ENCODE results near the gene KIAA1614.

Gene KIAA1614, protein sequence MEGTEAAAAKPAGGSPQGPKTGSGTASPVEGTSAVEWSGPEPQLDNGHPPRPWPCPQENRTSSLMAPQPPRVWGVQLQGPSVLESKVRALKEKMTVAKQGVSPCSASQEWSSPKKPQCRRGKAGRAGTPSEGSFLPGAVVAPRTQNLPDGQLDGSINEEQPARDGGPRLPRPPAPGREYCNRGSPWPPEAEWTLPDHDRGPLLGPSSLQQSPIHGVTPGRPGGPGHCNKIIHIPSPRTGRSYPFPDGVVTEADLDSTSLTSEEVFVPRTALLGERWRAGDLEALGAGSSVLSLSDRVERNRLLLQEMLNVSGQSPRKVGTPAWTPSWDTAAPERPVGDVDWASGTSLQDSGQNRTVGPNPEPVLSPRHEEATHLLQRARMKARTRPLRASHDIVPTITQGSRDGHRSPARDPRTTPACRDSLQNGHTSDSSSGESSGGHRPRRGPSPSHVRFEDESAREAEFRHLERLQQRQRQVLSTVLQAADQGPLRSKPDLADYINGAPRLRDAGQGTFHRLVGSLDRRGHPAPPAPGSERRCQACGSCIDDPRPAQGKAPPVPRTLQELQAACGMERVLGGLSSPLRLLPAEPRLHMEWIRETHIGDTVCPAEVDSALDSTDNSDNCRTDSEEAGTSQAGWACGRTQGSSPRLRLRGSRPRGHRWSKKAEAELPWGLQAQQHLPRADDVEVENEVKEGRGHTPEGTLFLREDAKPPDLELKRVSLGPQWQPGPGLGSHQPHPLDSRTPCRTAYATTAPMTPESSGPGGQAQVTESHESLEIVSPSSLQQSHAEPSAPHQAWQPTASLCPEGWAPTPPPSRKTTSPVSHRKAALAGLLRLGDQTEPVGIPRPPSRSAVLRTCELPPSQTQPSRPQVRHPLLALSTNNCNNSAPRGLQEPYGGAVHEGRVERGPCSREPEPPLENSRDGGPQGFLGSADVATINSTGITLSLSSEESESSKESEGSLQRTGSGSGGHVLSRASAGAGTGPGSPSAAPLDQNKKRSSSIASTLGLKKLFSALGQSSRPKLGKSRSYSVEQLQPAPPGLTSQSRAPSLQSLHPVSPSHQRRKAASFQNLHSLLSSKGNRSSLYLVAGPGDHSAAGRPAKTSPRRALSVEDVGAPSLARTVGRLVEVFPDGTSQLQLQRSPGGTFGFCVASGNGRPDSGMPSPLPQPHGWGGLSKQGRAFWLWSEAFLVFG

DNA sequence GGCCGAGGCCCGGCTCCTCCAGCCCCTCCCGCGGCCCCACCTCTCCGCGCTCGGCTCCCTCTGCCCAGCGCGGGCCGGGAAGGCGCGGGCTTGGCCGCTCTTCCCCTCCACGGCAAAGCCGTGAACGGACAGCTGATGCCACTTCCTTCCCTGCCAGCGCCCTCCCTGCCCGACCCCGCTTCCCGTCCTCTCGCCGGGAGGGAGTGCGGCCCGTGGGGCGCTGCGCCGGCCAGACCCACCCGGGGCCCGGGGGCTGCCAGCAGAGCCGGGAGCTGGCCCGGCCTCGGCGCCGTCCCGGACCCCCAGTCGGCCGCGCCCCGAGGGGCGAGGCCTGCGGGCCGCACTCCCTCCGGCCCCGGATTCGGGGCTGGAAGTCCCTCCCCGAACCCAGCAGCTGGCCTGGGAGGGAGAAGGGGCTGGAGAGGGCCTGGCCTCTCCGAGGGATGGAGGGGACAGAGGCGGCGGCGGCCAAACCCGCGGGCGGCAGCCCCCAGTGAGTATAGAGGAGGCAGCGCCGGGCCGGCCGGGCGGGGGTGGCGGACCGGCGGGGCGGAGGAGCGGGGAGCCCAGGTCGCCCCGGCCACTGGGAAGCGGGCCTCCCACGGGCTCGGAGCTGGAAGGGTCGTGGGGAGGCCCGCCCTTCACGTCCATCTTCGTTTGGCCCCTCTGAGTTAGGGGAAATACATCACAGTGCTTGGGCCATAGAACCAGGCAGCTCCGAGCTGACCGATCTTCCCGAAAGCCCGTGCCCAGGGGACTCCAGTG is at the start of gene KIAA1614:
KIAA1614 (plus strand) TSS at position 97 of the 765 bp plus-strand sequence; CDS start at position 444, 347 bp downstream.
- Mint-ChIP-seq H3K4me1 (peaks cover 6% of the 10 kb centered on the region), H3K4me3 (peak within 1 kb of the TSS; percentile 58), H3K27ac (ENCODE audit: low read depth) (no peak within 1 kb of the TSS), H3K36me3 (ENCODE audit: insufficient read depth) (no peaks in the 10 kb centered on the region), H3K9me3 (no peaks in the 10 kb centered on the region), H3K27me3 (peaks cover 48% of the 10 kb centered on the region)
- ATAC-seq (replicated peaks; ENCODE audit: extremely low read depth, poor library complexity, severe bottlenecking) (no peak), DNase-seq (ENCODE audit: low spot score in 2 of 2) (no peak)

DNA sequence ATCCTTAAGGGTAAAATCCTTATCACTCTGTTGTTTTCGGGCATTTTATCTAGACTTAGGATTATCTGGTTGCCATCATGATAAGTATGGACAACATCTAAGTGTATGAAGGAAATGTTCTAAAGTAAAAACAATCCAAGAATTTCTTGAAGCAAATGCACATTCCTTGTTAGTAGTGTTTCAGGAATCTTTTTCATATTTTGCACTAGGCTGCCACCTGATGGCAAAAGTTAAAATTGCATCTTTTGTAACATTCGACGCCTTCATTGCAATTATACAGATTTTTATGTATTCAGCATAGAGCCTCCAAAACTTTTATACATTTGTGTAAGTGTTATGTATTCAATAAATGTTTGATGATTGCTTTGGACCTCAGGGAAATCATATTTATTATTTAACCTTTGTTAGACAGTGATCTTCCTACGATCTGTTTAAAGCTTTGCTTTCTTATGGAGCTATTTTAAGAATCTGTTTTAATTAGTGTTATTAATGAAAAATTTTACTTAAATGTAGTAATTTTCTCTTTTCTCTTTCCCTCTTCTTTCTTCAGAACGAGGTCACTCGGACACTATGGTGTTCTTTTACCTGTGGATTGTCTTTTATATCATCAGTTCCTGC is 49.4 kb upstream of the KIAA1614 start:
- H3K27ac Mint-ChIP-seq (ENCODE audit: low read depth), result no peak overlapping the region
- DNase-seq (ENCODE audit: low spot score in 2 of 2) (no peak), ATAC-seq (replicated peaks; ENCODE audit: extremely low read depth, poor library complexity, severe bottlenecking) (no peak)
- no peaks in the 10 kb centered on the region for H3K4me1 Mint-ChIP-seq
- H3K36me3 Mint-ChIP-seq (ENCODE audit: insufficient read depth), result peaks cover 3% of the 10 kb centered on the region
- H3K9me3 Mint-ChIP-seq, result no peaks in the 10 kb centered on the region
- no peak overlapping the region for H3K4me3 Mint-ChIP-seq
- no peaks in the 10 kb centered on the region for H3K27me3 Mint-ChIP-seq

DNA sequence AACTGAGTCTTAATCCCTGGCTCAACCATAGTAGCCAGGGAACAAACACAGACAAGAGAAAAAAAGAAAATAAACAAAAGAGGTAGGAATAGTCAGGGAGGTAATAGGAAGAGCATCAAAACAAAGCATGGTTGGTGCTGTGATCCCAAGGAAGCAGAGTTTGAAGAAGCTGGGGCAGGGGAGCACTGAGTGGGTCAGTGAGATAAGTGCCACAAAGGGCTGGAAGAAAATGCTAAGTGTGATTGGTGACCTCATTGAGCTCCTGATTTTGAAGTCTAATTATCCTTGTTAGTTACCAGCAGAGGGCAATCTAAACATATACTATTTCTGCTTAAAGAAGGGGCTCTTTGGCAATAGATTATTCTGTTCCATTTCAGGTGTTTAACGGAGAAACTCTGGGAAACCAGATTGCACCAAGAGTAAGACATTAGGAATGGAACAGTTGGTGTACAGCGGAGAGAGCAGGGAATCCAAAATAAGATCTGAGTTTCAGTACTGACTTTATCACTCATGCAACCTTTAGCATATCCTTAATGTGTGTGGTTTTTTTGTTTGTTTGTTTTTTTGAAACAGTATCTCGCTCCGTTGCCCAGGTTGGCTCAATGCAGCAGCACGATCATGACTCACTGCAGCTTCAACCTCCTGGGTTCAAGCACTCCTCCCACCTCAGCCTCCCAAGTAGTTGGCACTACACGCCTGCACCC is 30.7 kb upstream of the KIAA1614 start:
- no peaks in the 10 kb centered on the region for H3K27me3 Mint-ChIP-seq
- H3K27ac Mint-ChIP-seq (ENCODE audit: low read depth), result peak overlapping the region; percentile 58
- ATAC-seq (replicated peaks; ENCODE audit: extremely low read depth, poor library complexity, severe bottlenecking) (no peak), DNase-seq (ENCODE audit: low spot score in 2 of 2) (no peak)
- H3K4me1 Mint-ChIP-seq, result no peaks in the 10 kb centered on the region
- H3K36me3 Mint-ChIP-seq (ENCODE audit: insufficient read depth), result peaks cover 10% of the 10 kb centered on the region
- no peak overlapping the region for H3K4me3 Mint-ChIP-seq
- no peaks in the 10 kb centered on the region for H3K9me3 Mint-ChIP-seq

DNA sequence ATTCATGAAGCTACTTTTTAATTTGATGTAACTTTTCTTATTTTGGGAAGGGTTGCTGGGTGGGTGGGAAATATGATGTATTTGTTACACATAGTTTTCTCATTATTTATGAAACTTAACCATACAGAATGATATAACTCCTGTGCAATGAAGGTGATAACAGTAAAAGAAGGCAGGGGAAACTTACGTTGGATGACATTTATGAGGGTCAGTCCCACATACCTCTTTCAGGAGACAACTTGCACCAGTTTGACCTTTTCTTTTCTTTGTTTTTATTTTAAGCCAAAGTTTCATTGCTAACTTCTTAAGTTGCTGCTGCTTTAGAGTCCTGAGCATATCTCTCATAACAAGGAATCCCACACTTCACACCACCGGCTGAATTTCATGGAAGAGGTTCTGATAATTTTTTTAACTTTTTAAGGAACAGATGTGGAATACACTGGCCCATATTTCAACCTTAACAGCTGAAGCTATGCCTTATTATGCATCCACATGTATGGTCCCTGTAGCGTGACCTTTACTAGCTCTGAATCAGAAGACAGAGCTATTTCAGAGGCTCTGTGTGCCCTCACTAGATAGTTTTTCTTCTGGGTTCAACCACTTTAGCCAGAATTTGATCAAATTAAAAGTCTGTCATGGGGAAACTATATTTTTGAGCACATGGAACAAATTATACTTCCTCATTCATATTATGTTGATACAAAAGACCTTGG is 28.0 kb upstream of the KIAA1614 start:
- no peaks in the 10 kb centered on the region for H3K4me1 Mint-ChIP-seq
- ATAC-seq (replicated peaks; ENCODE audit: extremely low read depth, poor library complexity, severe bottlenecking), result no peak

DNA sequence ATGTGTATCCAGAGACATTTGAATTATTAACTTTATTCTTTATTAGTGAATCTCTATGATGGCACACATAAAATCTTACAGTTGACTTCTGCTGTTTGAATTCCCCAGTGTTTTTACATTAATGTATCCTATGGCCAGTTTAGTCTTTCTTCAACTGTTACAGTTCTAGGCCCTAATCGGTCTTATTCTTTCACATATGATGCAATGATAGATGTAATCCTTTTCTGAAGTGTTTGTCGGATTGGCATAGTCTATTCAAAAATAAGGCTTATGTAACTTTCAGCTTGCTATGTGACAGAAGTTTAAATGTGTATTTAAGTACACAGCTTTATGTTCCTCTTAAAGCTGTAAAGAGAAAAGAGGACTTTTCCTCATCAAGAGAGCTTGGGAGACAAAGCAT is 26.4 kb upstream of the KIAA1614 start:
- H3K27ac Mint-ChIP-seq (ENCODE audit: low read depth), result no peak overlapping the region
- DNase-seq (ENCODE audit: low spot score in 2 of 2), result no peak
- H3K27me3 Mint-ChIP-seq, result no peaks in the 10 kb centered on the region
- no peak for ATAC-seq (replicated peaks; ENCODE audit: extremely low read depth, poor library complexity, severe bottlenecking)
- no peaks in the 10 kb centered on the region for H3K4me1 Mint-ChIP-seq
- H3K9me3 Mint-ChIP-seq, result no peaks in the 10 kb centered on the region
- H3K4me3 Mint-ChIP-seq, result no peak overlapping the region
- peaks cover 8% of the 10 kb centered on the region for H3K36me3 Mint-ChIP-seq (ENCODE audit: insufficient read depth)

More for the DNA sequence above, 28.0 kb upstream of the KIAA1614 start:
- Mint-ChIP-seq H3K36me3 (ENCODE audit: insufficient read depth) (peaks cover 11% of the 10 kb centered on the region), H3K9me3 (no peaks in the 10 kb centered on the region), H3K4me3 (no peak overlapping the region), H3K27ac (ENCODE audit: low read depth) (no peak overlapping the region), H3K27me3 (no peaks in the 10 kb centered on the region)
- no peak for DNase-seq (ENCODE audit: low spot score in 2 of 2)

DNA sequence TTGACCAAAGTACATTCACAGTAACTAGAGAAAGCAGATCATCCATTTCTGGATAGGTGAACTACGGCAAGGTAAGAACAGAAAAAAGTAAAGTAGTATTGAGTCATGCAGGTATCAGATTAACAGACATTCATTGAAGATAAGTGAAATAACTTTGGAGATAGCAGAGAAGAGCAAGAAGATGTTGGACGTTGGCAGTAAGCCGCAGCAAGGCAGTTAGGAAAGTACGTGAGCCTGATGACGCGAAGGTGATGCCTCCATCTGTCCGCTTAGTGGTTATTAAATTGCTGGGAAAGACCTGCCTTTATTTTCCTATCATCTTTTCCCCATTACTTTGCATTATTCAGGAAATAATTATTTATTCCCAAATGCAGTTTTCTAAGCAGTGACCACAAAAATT is 24.9 kb upstream of the KIAA1614 start:
- ATAC-seq (replicated peaks; ENCODE audit: extremely low read depth, poor library complexity, severe bottlenecking) (no peak), DNase-seq (ENCODE audit: low spot score in 2 of 2) (no peak)
- Mint-ChIP-seq H3K9me3 (no peaks in the 10 kb centered on the region), H3K27ac (ENCODE audit: low read depth) (no peak overlapping the region), H3K36me3 (ENCODE audit: insufficient read depth) (peaks cover 9% of the 10 kb centered on the region), H3K27me3 (no peaks in the 10 kb centered on the region), H3K4me1 (no peaks in the 10 kb centered on the region), H3K4me3 (no peak overlapping the region)

DNA sequence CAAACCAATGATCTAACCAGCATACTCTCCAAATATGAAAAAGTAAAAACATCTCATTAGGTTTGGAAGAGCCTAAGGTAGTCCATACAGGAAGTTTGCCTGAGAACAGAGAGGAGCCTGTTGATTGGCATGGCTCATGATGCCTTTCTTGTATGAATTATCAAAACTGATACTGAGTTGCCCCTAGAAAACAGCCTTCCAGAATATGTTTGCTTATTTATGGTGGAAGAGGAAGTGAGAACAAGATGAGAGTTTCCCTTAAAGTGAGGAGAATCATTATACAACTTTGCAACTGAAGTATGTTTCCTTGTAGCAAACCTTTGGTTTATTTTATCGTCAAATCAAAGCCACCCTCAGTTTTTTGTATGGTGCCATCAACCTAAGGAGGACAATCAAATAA is 23.8 kb upstream of the KIAA1614 start:
- ATAC-seq (replicated peaks; ENCODE audit: extremely low read depth, poor library complexity, severe bottlenecking) (no peak), DNase-seq (ENCODE audit: low spot score in 2 of 2) (no peak)
- Mint-ChIP-seq H3K27me3 (no peaks in the 10 kb centered on the region), H3K9me3 (no peaks in the 10 kb centered on the region), H3K36me3 (ENCODE audit: insufficient read depth) (peaks cover 7% of the 10 kb centered on the region), H3K4me1 (no peaks in the 10 kb centered on the region), H3K4me3 (no peak overlapping the region), H3K27ac (ENCODE audit: low read depth) (no peak overlapping the region)

DNA sequence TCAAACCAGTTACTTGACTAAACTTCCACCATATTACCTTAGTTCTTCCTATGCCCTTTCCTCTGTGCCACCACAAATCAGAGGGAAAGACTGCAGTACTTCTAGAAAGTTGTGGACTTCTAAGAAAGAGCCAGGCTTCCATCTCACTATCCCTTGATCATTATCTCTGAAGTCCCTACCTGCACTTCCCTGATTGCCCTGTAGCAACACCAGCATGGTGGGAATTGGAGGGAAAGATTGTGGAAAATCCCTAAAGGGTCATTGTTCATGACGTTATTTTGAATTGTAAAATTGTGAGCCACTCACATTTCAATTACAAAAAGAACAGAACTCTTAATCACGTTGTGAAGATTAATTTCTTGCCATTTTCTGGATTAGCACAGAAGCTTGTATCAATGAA is 23.4 kb upstream of the KIAA1614 start:
- no peak overlapping the region for H3K4me3 Mint-ChIP-seq
- peaks cover 7% of the 10 kb centered on the region for H3K36me3 Mint-ChIP-seq (ENCODE audit: insufficient read depth)
- no peaks in the 10 kb centered on the region for H3K4me1 Mint-ChIP-seq
- ATAC-seq (replicated peaks; ENCODE audit: extremely low read depth, poor library complexity, severe bottlenecking), result no peak
- H3K27ac Mint-ChIP-seq (ENCODE audit: low read depth), result no peak overlapping the region
- no peaks in the 10 kb centered on the region for H3K27me3 Mint-ChIP-seq
- H3K9me3 Mint-ChIP-seq, result no peaks in the 10 kb centered on the region
- DNase-seq (ENCODE audit: low spot score in 2 of 2), result no peak

DNA sequence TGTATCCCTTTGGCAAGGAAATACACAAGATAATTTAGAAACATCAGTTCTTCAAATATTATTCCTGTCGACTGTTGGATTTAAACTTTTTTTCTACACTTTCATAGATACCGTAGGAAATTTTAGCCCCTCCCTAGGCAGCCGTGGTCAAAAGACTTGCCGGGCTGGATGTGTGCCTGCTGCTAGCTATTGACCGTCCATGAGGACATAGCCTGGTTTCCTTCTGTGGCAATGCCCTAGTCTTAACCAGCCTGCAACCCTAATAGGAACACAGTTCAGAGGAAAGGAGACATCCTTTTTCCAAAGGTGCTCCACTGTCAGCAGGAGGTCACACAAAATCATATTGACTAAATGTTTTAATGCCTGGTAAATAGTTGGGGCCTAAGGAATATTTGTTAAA is 20.4 kb upstream of the KIAA1614 start:
- Mint-ChIP-seq H3K27ac (ENCODE audit: low read depth) (no peak overlapping the region), H3K4me3 (no peak overlapping the region), H3K36me3 (ENCODE audit: insufficient read depth) (peaks cover 4% of the 10 kb centered on the region), H3K9me3 (no peaks in the 10 kb centered on the region), H3K4me1 (no peaks in the 10 kb centered on the region), H3K27me3 (no peaks in the 10 kb centered on the region)
- DNase-seq (ENCODE audit: low spot score in 2 of 2) (no peak), ATAC-seq (replicated peaks; ENCODE audit: extremely low read depth, poor library complexity, severe bottlenecking) (no peak)

DNA sequence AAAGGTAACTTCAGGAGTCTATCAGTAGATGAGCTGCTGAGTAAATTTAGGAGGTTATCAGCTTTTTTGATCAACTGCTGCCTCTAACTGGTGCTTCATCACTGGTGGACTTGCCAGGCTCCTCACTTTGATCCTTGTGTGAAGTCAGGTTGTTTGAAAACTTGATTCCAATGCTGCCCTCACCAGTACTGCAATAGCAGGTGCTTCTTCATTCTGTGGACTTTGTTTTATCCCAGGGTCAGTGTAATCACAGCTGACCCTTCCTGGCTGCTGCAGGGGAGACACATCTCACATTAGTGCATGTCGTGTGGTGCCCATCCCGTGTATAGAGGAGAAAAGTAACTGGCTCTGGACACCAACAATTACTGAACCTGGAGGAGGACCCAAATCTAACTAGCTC is 20.0 kb upstream of the KIAA1614 start:
- DNase-seq (ENCODE audit: low spot score in 2 of 2) (no peak), ATAC-seq (replicated peaks; ENCODE audit: extremely low read depth, poor library complexity, severe bottlenecking) (no peak)
- H3K36me3 Mint-ChIP-seq (ENCODE audit: insufficient read depth), result peaks cover 3% of the 10 kb centered on the region
- no peaks in the 10 kb centered on the region for H3K9me3 Mint-ChIP-seq
- H3K4me3 Mint-ChIP-seq, result no peak overlapping the region
- H3K27me3 Mint-ChIP-seq, result no peaks in the 10 kb centered on the region
- H3K4me1 Mint-ChIP-seq, result no peaks in the 10 kb centered on the region
- no peak overlapping the region for H3K27ac Mint-ChIP-seq (ENCODE audit: low read depth)

DNA sequence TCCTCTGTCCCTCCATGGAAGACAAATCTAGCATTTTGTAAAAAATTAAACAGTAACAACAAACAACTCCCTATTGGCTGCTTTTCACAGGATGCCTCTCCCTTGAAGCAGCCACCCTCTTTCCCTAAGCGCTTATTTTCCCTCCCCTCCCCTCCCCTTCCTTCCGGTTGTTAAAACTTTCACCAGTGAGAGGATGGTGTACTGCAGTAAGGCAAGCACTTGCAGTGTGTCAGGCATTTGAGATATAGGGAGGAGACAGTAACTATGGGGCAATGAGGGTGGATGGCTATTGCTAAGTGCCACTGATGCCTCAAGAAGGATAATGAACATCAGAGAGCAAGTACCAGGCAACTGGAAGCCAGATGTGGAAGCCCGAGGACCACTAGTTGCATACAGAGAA is 19.1 kb upstream of the KIAA1614 start:
- Mint-ChIP-seq H3K27me3 (no peaks in the 10 kb centered on the region), H3K27ac (ENCODE audit: low read depth) (no peak overlapping the region), H3K4me3 (no peak overlapping the region), H3K9me3 (no peaks in the 10 kb centered on the region), H3K4me1 (no peaks in the 10 kb centered on the region), H3K36me3 (ENCODE audit: insufficient read depth) (peaks cover 2% of the 10 kb centered on the region)
- DNase-seq (ENCODE audit: low spot score in 2 of 2) (no peak), ATAC-seq (replicated peaks; ENCODE audit: extremely low read depth, poor library complexity, severe bottlenecking) (no peak)

All from central memory CD8-positive, alpha-beta T cell (primary cell).